Suprapubic skin (tissue), 3 donors: ENCODE results near the gene PRORP.

Experiments used
- CTCF ChIP-seq, 2 donors: fragments of 200-600 bp in 1 of 2; fragments of 450-650 bp in 1 of 2; sonication (generic) in 1 of 2; IDR thresholded peaks; one replicate each; pipeline ENCODE4 v1.5.1; 2016 to 2019; ENCODE audit warnings: antibody characterized with exemption in 2 of 2, mild to moderate bottlenecking in 1 of 2, moderate library complexity in 1 of 2
- EP300 ChIP-seq: sonication (generic); formaldehyde crosslinking; IDR thresholded peaks from one replicate; pipeline ENCODE4 v1.6.1; 2017; ENCODE audit warnings: antibody characterized with exemption
- POLR2A ChIP-seq, 2 donors: fragments of 450-650 bp; IDR thresholded peaks; one replicate each; pipeline ENCODE4 v1.6.1; 2017; ENCODE audit warnings: antibody characterized with exemption in 2 of 2, mild to moderate bottlenecking in 2 of 2, moderate library complexity in 2 of 2

- TF ChIP-seq POLR2A (IDR thresholded peaks at IDR 0.05): no peak
- no peak for TF ChIP-seq CTCF (IDR thresholded peaks at IDR 0.05)
- no peak for TF ChIP-seq EP300
Observed at GRCh38 chr14:35158491-35158890, 36.1 kb downstream of the PRORP start.
